HG03520 (cell line): Measurements from ENCODE around the gene FXYD7.

Experiments
- ATAC-seq: cut with Tn5 transposase; IDR thresholded peaks from one replicate; pipeline ENCODE4 v1.9.1; 2021; ENCODE audit warnings: mild to moderate bottlenecking, moderate library complexity; ENCODE audit not compliant: unreplicated experiment

The FXYD7 gene

DNA sequence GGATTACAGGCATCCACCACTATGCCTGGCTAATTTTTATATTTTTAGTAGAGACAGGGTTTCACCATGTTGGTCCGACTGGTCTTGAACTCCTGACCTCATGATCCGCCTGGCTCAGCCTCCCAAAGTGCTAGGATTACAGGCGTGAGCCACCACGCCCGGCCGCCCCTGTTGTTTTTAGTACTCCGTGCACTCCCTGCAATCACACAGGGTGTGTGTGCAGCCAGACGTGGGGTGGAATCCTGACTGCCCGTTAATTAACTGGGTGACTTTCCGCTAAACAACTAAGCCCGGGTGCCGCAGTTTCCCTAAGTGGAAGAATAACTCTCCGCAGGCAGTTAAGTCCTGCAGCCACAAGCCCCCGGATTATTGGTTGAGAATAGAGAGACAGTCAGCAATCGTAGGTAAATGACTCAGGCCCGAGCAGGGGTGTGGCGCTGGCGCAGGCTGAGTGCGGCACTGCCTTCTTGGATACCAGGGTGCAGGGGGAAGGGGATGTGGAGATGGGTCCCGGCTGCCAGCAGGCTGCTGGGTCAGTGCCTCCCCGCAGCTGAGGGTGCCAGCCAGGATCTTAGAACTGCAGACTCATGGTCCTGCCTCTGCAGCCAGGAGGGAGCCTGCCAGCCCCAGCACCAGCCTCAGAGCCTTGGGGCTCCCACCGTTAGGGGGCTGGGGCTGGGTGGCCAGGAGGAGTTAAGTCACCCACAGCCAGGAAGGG is 33.5 kb upstream of the FXYD7 start:
- ATAC-seq = no peak

DNA sequence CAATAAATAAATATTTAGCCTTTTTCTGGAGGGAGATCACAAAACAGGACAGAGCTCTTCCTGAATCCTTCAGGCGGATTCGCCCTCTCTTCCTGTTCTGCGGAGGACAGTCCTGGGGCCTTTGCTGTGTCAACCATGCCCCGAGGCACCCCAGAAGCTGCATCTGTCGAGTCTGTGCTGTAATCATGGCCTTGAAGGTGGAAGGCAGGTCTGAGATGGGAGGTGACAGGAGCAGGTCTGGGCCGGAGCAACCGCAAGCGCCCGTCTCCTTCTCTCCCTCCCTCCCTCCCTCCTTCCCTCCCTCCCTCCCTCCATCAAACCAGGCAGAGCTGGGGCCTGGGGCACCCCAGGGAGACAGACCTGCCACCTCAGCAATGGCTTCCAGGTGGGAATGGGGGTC is 32.1 kb upstream of the FXYD7 start:
- no peak for ATAC-seq

DNA sequence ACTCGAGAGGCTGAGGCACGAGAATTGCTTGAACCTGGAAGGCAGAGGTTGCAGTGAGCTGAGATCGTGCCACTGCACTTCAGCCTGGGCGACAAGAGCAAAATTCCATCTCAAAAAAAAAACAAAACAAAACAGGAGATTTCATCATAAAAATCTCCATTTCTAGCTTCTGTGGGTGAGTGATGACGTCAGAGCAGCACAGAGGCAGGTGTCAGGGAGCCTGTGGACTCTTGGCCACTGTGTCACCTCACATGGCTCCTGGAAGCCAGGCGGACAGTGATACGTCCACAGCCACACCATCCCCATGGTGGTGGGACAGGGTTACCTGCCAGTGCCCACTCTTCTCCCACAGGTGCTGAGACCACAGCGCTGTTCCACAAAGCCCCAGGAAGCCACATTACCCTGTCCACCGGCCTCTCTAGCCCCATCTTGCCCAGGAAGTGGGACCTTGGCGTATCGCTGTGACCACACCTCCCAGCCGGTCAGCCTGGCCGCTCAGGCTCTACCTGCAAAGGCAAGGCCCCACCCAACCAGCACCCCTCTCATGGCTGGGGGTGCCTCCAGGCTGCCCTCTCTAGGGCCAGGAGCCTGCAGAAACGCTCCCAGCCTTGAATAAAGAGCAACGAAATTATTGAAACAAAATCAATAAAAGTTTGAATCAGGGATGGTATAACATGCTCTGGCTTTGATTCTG is 29.9 kb upstream of the FXYD7 start:
- ATAC-seq = no peak

DNA sequence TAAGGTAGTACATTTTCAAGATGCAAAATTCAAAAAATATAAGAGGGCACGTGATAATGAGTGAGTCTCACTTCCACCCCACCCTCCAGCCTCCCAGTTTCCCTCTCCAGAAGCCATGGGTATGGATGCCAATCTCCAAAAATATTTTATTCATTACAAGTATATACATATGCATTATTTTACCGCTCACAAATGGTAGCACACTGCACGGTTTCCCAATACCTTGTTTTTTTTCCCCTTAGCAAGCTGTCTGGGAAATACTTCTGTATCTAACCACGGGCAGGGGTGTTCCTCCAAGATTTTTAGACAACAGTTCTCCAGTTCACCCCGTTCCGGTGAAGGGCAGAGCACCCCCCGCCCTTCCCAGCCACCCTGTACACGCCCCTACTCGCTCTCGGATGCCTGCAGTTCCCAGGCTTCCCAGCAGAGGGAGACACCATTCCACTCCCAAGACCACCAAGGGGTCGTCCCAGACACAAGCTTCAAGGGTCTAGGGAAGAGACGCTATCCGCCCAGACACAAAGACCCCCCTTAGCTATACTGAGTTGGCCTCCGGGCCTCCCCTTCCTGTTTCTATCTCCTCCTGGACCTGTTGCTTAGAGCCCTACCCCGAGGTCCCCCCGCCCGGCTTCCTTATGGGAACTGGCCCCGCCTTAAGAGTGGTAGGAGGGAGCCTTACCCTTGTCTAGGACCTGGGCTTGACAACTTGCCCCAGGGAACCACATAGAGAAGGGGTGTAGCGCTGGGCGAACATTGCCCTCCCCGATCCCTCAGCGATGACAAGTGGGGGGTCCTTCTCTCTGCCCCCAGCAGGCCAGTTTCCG is 28.5 kb upstream of the FXYD7 start:
- ATAC-seq = no peak

DNA sequence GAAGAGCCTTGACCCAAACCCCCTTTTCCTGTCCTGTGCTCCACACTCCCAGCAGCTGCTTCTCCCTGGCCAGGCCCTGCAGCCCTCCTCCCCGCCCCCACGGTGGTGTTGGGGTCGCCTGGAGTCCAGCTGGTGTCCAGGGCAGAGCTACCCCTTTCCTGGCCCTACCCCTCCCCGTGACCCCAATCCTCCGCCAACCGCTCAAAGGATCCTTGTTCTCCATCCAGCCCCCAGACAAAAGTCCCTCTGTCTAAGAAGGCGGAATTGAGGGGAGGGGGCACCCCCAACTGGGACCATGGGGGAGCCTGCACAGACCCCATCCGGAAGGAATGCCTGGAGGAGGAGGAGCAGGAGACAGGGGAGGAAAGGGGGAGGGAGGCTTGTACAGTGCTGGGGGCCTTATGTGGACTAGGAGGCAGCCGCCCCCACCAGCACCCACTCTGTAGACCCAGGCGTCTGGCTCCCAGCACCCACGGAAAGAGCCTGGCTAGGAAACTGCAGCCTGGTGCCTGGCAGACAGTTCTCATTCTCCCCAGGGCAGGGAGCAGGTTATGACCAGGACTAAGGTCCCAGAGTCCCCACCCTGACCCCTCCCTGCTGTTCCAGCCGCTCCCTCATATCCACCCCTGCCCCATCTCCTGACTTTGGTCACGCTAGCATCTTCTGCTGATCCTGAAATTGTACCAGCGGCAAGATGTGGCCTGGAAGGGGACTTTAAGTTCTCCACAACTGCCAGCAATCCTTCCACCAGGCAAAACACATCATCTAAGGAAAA is 27.7 kb upstream of the FXYD7 start, which contains the start of gene FXYD3:
Gene FXYD3 (plus strand): TSS at position 647 of the 775 bp plus-strand sequence. CDS start 3,554 bp downstream, outside the sequence.
- ATAC-seq = no peak

DNA sequence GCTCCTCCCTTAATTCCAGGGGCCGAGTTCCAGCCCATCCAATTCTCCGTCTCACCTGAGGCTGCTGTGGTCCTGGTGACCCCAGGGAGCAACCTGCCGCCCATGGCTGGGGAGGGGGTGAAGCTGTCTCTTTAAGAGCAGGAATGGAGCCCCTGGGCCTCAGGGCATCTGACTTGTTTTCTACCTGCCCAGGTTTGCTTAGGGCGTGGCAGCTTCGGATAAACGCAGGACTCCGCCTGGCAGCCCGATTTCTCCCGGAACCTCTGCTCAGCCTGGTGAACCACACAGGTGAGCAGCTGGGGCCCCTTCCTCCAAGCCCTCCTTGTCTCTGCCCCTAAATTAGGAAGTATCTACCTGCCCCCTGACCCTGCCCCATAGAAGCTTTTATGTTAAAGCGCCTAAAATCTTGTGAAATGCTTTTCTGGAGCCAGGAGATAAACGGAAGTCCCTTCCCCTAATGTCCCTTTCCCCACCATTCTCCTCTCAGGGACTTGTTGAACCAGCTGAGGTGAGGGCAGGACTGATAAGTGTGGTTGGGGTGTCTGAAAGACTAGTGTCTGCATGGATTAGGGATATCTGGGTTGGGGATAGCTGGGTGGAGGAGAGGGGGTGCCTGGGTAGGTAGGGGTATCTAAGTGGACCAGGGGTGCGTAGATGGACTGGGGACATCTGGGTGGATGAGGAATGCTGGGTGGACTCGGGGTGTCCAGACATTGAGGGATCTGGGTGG is 26.8 kb upstream of the FXYD7 start:
- no peak for ATAC-seq

DNA sequence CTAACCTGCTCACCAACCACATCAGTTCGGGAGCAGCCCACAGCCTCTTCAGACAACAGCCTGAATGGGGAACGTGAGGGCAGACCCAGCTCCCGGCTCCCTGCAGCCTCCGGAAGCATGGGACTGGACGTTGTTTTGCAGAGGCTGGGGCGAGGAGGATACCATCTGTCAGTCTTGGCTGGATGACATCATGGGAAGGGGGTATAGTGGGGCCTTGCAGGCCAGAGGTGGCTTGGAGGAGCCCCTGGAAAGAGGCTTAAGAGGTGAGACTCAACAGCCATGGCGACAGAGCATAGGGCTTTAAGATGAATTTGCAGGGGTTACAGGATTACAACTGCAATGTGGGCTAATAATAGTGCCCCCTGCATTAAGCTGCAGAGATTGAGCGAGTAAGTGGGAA is 25.9 kb upstream of the FXYD7 start:
- ATAC-seq = no peak

DNA sequence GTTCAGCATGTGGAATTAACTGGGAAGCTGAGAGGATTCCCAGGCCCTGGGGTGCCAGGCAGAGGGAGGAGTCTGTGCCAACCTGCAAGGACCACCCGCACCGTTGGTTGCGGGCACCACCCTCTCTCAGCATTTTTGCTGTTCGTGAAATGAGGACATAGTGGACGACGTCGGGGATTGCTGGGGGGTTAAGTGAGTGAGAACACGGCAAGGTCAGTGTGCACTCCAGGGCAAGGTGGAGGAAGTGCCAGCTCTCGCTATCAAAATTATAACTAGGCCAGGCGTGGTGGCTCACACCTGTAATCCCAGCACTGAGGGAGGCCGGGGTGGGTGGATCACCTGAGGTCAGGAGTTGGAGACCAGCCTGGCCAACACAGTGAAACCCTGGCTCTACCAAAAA is 25.3 kb upstream of the FXYD7 start:
- no peak for ATAC-seq

DNA sequence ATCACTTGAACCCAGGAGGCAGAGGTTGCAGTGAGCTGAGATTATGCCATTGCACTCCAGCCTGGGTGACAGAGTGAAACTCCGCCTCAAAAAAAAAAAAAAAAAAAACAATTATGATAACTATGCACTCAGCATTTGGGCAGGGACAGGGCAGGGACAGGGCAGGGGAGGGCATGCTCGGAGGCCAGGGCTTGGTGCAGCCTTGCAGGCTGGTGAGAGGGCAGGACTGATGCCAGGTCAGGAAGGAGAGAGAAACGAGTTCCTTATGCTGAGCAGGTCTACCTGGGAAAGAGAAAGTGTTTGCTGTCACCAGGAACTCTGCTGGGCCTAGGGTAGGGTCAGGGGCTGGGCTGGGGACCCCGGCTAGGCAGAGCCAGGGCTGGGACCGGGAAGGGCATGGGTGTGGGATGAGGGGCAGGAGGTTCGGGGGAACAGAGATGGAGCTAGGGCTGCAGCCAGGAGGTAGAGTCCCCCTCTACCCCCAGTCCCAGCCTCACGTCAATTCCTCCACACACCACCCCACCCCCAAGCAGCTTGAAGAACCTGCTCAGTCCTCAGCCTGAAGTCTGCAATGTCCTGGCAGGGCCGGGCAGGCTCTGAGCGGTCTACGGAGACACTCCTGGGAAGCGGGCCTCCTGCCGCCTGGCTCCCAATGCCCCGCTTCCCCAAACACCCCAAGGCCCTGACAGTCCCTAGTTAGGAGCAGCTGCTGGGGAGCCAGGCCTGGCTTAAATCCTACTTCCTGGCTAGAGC is 24.6 kb upstream of the FXYD7 start:
- ATAC-seq = no peak

DNA sequence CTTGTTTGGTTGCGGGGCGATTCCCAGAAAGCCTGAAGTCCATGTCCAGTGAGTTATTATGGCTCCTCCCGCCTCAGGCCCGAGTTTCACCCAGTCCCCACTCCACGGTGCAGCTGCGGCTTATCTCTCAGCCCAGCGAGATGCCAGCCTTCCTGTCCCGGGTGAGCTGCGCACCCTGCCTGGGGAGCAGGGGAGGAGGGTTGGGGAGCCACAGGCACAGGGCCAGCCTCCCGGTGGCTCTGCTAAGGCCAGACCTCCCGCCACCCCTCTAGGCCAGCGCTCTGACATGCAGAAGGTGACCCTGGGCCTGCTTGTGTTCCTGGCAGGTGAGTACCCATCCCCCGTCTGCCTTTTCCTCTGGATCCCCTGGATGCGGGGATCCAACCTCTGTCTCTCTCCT is 24.0 kb upstream of the FXYD7 start:
- no peak for ATAC-seq

DNA sequence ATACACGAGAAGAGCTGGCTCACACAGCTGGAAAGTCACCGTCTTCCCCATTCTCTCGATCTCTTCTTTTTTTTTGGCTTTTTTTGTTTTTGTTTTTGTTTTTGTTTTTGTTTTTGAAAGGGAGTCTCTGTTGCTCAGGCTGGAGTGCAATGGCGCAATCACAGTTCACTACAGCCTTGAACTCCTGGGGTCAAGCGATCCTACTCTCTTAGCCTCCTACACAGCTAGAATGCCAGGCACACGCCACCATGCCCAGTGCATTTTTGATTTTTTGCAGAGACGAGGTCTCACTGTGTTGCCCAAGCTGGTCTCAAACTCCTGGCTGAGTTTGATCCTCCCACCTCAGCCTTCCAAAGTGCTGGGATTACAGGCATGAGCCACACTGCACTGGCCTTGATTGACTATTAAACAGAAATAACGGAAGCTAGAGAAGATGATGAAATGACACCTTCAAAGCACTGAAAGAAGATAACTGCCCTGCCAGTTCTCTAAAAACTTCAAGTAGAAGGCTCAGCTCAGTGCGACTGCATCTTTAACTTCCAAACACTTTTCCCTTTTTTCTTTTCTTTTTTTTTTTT is 23.4 kb upstream of the FXYD7 start:
- no peak for ATAC-seq

DNA sequence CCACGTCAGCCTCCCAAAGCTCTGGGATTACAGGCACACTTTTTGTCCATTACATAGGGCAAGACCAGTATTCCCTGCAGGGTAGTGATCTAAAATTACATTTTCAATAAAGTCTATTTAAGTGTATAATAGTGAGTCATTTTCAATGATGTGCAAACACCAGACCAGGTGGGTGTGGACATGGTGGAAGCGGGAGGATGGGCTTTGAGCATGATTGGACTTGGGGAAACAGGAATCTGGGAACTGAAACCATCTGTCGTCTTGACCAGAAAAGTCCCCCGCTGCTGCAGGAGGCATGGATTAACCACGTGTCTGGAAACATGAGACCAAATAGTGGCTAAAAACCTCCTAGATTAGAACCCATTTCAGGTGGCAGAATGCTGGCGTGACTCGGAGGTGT is 22.6 kb upstream of the FXYD7 start:
- no peak for ATAC-seq

DNA sequence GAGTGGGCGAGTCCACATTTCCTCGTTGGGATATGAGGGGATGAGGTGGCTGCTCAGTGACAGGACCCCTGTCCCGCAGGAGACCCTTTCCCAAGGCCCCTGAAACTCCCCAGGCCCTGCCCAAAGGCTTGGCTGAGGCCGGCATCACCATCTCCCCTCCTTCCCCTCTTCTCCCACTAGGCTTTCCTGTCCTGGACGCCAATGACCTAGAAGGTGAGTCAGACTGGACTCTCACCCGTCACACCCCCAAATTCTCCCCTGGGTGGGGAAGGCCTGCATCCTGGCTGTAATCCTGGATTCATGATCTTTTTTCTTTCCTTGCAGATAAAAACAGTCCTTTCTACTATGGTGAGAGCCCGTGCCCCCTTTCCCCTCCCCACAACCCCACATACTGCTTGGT is 22.2 kb upstream of the FXYD7 start:
- ATAC-seq = no peak

DNA sequence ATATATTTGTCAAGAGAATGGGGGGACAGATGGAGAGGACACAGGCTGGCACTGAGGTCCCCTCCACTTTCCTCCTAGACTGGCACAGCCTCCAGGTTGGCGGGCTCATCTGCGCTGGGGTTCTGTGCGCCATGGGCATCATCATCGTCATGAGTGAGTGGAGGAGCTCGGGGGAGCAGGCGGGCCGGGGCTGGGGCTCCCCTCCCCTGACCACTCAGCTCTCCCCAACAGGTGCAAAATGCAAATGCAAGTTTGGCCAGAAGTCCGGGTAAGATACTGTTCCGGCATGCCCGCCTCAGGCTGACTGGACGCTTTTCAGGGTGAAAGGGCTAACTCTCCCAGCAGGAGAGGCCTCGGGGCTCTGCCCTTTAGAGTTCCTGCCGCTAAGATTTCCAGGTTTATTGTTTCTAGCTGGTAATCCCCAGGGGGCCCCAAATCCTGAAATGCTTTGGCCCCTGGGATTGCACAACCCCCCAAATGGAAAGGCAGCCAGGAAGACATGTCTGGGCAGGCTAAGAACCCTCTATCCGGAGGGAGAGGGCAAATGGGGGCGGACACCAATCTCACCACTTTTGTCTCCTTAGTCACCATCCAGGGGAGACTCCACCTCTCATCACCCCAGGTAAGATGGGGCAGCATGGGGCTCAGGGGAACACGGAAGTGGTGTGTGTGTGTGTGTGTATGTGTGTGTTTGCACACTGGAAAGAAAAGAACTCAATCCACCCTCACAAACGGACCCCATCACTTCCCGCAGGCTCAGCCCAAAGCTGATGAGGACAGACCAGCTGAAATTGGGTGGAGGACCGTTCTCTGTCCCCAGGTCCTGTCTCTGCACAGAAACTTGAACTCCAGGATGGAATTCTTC is 20.1 kb upstream of the FXYD7 start:
- ATAC-seq = no peak

DNA sequence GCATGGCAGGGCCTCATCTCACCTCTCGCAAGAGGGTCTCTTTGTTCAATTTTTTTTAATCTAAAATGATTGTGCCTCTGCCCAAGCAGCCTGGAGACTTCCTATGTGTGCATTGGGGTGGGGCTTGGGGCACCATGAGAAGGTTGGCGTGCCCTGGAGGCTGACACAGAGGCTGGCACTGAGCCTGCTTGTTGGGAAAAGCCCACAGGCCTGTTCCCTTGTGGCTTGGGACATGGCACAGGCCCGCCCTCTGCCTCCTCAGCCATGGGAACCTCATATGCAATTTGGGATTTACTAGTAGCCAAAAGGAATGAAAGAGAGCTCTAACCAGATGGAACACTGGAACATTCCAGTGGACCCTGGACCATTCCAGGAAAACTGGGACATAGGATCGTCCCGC is 19.5 kb upstream of the FXYD7 start:
- no peak for ATAC-seq

DNA sequence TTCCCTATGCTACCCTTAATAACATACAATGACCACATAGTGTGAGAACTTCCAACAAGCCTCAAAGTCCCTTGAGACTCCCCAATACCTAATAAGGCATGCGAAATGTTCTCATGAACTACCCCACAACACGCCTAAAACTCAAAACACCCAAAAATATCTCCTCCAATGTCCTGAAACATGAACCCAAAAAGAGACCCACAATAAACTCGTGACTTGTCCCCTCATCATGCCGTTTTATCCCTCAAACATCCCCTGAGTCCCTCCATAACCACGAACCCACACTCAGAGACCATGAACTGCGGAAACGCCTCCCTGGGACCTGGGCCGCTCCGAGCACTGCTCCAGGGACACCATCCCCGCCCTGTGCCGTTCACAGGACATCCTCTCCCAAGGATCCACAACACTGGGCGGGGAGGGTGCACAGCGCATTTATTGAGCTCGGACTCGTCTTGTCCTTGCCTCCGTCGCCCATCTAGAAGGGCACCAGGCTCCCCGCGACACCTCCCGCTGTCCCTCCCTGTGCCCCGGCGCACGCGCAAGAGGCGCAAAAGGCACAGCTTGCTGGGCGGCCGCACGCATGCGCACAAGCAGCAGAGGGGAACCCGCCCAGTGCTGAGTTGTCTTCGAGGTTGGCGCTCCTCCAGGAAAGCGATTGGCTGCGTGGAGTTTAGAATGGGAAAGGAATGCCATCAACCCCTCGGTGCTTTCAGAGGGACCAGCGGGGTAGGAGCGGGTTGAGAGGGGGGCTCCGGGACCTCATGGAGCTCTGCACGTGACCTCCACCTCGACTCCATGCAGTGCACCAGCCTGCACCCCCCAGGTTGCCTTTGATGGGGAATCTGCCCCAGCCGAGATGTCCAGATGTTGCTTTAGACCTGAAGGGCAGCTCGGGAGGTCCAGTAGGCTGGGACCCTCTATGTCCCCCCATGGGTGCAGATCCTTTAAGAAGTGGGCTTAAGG is 18.7 kb upstream of the FXYD7 start:
- peak; percentile 74 for ATAC-seq

DNA sequence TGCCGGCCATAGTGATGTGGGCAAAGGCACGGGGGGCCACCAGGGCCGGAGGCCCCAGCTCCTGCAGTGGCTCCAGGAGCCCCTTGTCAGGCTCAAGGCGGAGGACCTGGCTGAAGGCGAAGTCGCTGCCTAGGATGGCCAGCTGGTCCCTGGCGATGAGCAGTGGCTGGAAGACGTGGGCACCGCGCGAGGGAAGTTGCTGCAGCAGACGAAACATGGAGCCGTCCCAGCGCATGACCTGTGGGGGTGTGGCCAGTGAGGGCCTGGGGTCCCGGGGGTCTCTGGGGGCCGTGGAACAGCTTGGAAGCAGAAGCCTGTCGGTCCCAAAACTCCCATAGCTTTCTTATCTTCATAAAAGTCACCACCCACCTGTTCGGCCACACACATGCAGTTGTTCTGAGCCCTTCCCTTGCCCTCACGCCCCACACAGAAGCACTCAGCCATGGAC is 17.8 kb upstream of the FXYD7 start:
- ATAC-seq = no peak
